ENCODE data around the gene USP49. TPM values are rescaled to one million over a fixed set of nuclear protein-coding genes. Genes with fewer than 3 reads are reported as not detected.

USP49 gene
- total RNA-seq, 4 donors from 2014 or later = 2.3 to 16.5 (median 6.6) TPM

DNA sequence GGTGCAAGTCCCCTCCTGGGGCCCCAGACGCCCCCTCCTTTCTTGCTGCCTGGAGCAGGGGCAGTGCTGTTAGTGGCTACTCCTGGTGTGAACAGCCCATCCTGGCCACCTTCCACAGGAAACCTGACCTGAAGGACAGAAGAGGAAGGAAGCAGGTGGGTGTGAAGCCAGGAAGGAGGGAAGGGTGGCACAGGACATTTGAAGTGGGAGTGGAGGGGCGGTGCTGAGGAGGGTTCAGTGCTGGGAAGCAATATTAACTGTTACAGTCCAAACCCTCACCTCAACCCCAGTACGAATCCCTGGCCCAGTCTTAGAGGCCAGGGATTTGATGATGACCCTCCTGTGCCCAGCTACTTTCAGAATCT is 113.8 kb downstream of the USP49 start:
- no peaks in the 10 kb centered on the region for H3K27me3 ChIP-seq
- H3K9me3 ChIP-seq = no peaks in the 10 kb centered on the region
- no peak for TF ChIP-seq POLR2A (IDR thresholded peaks at IDR 0.05)
- TF ChIP-seq, protein P1, sequence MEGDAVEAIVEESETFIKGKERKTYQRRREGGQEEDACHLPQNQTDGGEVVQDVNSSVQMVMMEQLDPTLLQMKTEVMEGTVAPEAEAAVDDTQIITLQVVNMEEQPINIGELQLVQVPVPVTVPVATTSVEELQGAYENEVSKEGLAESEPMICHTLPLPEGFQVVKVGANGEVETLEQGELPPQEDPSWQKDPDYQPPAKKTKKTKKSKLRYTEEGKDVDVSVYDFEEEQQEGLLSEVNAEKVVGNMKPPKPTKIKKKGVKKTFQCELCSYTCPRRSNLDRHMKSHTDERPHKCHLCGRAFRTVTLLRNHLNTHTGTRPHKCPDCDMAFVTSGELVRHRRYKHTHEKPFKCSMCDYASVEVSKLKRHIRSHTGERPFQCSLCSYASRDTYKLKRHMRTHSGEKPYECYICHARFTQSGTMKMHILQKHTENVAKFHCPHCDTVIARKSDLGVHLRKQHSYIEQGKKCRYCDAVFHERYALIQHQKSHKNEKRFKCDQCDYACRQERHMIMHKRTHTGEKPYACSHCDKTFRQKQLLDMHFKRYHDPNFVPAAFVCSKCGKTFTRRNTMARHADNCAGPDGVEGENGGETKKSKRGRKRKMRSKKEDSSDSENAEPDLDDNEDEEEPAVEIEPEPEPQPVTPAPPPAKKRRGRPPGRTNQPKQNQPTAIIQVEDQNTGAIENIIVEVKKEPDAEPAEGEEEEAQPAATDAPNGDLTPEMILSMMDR (IDR thresholded peaks at IDR 0.05) = no peak
- peak in 1 of 2 donors; percentile 45 for DNase-seq
- intact Hi-C loops (cut with DNase I; ENCODE audit: low total_unique reads) = loop anchor here (10.0 kb wide), 1 partner anchor 143 kb away; the partner anchor contains the start of genes BYSL and MED20
- peak overlapping the region; percentile 90 to 91 for H3K27ac ChIP-seq
- H3K4me1 ChIP-seq = peaks cover 0 to 20% of the 10 kb centered on the region in 2 donors
- peak overlapping the region; percentile 61 to 62 for H3K4me3 ChIP-seq
- no peaks in the 10 kb centered on the region for H3K36me3 ChIP-seq

DNA sequence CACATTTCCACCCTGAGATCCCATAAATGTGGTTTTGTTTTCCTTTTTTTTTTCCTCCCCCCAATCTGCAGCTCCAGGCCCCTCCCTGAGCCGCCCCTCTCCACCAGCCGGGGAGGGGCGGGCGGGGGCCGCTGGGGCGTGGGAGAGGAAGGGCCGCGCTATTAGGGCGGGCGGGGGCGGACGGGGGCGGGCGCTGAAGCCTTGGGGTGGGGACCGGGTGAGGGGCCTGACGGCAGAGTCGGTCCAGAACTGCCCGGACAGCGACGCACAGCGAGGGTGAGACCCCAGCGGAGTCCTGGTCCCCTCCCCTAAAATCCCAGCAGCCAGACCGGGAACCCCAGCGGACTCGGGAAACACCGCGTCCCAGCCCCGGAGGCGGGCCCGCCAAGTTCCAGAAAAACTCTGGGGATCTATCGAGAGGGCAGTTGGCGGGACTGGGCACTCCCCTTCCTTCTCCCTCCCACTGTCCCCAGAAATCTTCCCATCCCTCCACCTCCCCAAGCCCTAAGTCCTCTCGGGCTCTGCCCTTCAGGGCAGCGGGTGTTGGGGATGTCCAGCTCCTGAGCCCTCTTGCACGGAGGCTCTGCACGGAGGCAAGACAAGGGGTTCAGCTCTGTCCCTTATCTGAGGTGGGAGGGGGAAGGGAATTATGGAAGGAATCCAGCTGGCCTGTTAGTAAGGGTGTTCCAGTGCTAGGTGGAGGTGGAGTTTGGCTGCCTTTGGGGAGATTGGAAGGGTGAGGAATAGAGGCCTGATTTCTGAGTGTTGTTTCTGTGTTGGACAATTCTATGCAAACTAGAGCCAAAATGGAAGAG is 114.4 kb downstream of the USP49 start, which contains the start of gene PRICKLE4:
Gene PRICKLE4, plus strand, starts transcription at position 232 of the 815 bp plus-strand sequence. CDS start 2,692 bp downstream, outside the sequence.
- peak within 1 kb of the TSS; percentile 61 to 62 for H3K4me3 ChIP-seq
- H3K36me3 ChIP-seq = no peaks in the 10 kb centered on the region
- intact Hi-C loops (cut with DNase I; ENCODE audit: low total_unique reads) = loop anchor here (10.0 kb wide), 1 partner anchor 144 kb away; the partner anchor contains the start of genes BYSL and MED20
- TF ChIP-seq POLR2A (IDR thresholded peaks at IDR 0.05) = no peak
- TF ChIP-seq, protein P1 (IDR thresholded peaks at IDR 0.05) = no peak
- H3K4me1 ChIP-seq = peaks cover 0 to 16% of the 10 kb centered on the region in 2 donors
- peak; percentile 53 to 64 for DNase-seq
- no peaks in the 10 kb centered on the region for H3K27me3 ChIP-seq
- H3K27ac ChIP-seq = peak within 1 kb of the TSS; percentile 90 to 91
- no peaks in the 10 kb centered on the region for H3K9me3 ChIP-seq

GRCh38 chr6:41779788-41780550 is 115.2 kb downstream of the USP49 start, which contains the start of gene FRS3:
Gene FRS3, minus strand, starts transcription at chr6:41779900. Its CDS starts 2,913 bp downstream, at chr6:41776987.
- Histone ChIP-seq H3K27ac (peak within 1 kb of the TSS; percentile 90 to 91), H3K4me3 (peak within 1 kb of the TSS; percentile 61 to 62), H3K27me3 (no peaks in the 10 kb centered on the region), H3K4me1 (peaks cover 0 to 12% of the 10 kb centered on the region in 2 donors), H3K36me3 (no peaks in the 10 kb centered on the region), H3K9me3 (no peaks in the 10 kb centered on the region)
- intact Hi-C loops (cut with DNase I; ENCODE audit: low total_unique reads) = loop anchor here (10.0 kb wide), 1 partner anchor 145 kb away; the partner anchor contains the start of genes BYSL and MED20
- peak; percentile 20 to 46 for TF ChIP-seq POLR2A (IDR thresholded peaks at IDR 0.05)
- TF ChIP-seq, protein P1 (IDR thresholded peaks at IDR 0.05) = peak; percentile 89 to 100 (median 95)
- DNase-seq = peak; percentile 98 to 99

GRCh38 chr6:41779336-41779735 is 115.8 kb downstream of the USP49 start:
- H3K36me3 ChIP-seq = no peaks in the 10 kb centered on the region
- intact Hi-C loops (cut with DNase I; ENCODE audit: low total_unique reads) = no loop called here
- no peaks in the 10 kb centered on the region for H3K27me3 ChIP-seq
- H3K4me1 ChIP-seq = peaks cover 0 to 12% of the 10 kb centered on the region in 2 donors
- no peak for TF ChIP-seq POLR2A (IDR thresholded peaks at IDR 0.05)
- TF ChIP-seq, protein P1 (IDR thresholded peaks at IDR 0.05) = no peak
- no peak for DNase-seq
- H3K9me3 ChIP-seq = no peaks in the 10 kb centered on the region
- peak overlapping the region; percentile 61 to 62 for H3K4me3 ChIP-seq
- peak overlapping the region; percentile 63 to 91 for H3K27ac ChIP-seq

Measured in uterus (tissue), 4 donors.